NOMO-1 treated with dmso at 0.1 percent for 144 hours (cell line): ENCODE results near the gene MGAM2.

Experiments
- DNase-seq: peaks from one replicate; lab custom pipeline; 2025; ENCODE audit not compliant: unreplicated experiment; lab: John Stamatoyannopoulos, UW

The MGAM2 gene

GRCh38 chr7:142120524-142120923, 9.0 kb downstream of the MGAM2 start:
- DNase-seq = no peak

DNA sequence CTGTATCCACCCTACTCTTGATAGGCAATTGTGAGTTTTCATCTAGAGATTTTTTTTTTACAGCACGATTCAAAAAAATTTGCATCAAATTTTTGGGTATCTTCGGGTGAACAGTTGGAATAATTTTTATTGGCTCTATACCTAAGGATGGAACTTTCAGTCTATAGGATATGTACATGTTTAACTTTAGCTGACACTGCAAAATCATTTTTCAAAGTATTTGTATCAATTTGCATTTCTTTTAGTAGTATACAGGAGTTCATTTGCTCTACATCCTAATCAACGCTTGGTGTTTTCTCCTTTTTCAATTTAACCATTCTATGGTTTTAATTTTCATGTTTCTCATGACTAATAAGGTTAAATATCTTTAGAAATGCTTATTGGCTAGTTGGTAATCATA, 11.7 kb downstream of the MGAM2 start:
- DNase-seq = no peak

GRCh38 chr7:142125256-142125955, 13.9 kb downstream of the MGAM2 start:
- no peak for DNase-seq

DNA sequence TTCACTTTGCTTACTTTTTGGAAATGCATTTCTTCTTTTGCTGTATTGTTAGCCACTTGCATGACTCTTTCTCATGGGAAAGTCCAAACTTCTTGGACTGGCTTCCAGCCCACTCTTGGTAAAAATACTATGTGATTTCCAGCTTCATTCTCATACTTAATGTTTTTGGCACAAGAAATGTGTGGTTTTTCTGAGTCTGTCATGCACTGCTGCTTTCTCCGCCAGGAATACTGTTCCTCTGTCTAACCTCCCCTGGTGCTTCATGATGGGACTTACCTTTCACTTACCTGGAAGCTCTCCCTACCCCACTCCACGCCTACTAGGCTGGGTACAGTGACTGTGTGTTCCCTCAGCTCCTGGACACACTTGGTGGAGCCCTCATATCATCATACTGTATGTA, 18.7 kb downstream of the MGAM2 start:
- no peak for DNase-seq

DNA sequence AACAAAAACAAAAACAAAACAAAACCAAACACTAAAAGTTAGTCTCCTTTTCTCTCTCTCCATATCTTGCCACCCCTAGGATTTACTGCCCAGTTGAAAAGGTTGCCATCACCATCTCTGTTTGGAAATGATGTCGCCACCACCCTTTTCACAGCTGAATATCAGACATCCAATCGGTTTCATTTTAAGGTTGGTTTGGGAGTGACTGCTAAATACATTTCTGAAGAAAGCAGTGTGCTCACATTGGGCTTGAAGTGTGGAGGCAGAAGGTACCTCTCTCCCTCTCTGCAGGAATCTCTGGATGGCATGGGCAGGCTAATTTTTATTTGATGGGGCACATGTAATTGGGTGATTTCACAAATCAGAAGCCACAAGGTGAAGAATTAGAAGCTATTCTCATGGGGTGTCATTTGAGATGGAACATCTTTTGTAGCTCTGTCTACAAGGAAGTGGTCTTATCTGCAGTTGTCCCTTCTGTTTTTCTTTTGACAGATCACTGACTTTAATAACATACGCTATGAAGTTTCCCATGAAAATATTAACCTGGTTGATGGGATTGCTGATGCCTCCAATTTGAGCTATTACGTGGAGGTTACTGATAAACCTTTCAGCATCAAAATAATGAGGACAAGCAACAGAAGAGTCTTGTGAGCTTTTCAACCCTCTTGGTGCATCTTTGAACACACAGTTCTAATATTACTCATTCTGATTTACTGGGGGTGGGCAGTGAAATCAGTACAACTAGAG, 20.1 kb downstream of the MGAM2 start:
- DNase-seq = no peak

- no peak for DNase-seq
These were observed 22.2 kb downstream of the MGAM2 start for GRCh38 chr7:142133731-142134148.

GRCh38 chr7:142134909-142135308, 23.4 kb downstream of the MGAM2 start:
- no peak for DNase-seq

GRCh38 chr7:142138996-142139395, 27.5 kb downstream of the MGAM2 start:
- DNase-seq = no peak

GRCh38 chr7:142139597-142140400, 28.3 kb downstream of the MGAM2 start:
- no peak for DNase-seq

DNA sequence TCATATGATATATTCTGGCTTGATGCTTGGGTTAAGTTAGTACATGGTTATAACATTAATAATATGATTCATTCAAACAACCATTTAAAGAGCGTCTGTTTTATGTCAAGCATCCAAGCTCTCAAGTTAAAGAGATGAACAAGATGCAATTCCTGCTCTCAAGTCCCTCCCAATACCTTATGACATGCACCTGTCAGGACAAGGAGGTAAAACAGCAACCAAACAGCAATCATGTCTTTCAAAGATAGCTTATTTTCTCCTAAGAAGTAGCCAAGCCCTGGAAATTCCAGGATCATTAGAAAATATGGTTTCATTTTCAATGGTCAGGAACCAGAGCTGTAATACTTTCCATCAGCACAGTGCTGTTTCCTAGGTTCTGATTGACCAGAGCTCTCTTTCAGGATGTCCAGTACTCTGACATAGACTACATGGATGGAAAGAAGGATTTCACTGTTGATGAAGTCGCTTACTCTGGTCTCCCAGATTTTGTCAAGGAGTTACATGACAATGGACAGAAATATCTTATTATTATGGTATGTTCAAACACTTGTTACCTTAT, 29.0 kb downstream of the MGAM2 start:
- DNase-seq = no peak

DNA sequence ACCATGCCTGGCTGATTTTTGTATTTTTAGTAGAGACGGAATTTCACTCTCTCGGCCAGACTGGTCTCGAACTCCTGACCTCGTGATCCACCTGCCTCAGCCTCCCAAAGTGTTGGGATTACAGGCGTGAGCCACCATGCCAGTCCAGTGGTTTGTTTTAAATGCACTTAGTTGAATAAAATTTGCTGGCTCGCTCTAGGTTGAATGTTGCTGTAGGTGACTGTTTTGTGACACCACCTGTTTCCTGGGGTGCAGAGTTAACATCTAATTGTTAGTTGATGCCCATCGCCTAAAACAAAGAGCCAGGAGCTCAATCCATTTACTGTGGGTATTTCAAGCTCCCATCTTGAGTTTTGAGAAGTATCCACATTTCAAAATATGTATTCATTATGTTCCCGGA, 31.2 kb downstream of the MGAM2 start:
- no peak for DNase-seq

GRCh38 chr7:142146124-142146523, 34.6 kb downstream of the MGAM2 start:
- DNase-seq = no peak

DNA sequence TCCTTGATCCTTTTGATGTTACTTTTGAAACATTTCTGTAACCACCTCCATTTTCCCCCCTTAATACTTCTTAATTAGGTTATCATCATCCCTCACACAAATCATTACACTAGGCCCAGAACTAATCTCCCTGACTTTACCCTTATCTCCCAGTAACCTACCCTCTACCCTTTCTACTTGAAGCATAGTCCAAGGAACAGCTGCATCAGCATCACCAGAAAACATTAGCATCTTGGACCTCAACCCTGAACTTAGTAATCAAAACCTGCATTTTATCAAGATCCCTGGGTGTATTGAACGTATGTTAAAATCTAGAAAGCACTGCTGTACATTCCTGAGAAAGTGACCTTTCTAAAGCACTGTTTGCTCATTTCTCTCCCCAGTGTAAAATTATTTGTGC, 38.8 kb downstream of the MGAM2 start:
- no peak for DNase-seq

- DNase-seq = no peak
These were observed 39.4 kb downstream of the MGAM2 start for GRCh38 chr7:142150869-142151268.

DNA sequence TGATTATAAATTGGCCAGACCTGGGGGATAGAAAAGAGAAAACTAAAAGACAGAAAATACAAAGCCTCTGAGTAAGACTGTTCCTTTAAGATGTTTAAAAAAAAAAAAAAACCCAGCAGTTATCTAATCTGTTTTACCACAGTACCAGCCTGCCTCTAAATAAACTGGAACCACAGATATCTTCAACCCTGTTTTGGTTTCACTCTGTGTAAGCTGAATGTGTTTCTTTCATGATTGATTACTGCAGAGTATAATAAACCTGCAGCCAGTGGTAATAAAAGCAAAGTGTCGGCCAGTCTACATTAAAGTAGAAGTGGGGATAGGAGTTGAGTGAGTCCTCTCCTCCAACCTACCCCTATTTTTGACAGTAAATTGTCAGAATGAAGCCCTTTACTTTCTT, 40.6 kb downstream of the MGAM2 start:
- DNase-seq = no peak

GRCh38 chr7:142153400-142153799, 41.9 kb downstream of the MGAM2 start:
- DNase-seq = no peak

DNA sequence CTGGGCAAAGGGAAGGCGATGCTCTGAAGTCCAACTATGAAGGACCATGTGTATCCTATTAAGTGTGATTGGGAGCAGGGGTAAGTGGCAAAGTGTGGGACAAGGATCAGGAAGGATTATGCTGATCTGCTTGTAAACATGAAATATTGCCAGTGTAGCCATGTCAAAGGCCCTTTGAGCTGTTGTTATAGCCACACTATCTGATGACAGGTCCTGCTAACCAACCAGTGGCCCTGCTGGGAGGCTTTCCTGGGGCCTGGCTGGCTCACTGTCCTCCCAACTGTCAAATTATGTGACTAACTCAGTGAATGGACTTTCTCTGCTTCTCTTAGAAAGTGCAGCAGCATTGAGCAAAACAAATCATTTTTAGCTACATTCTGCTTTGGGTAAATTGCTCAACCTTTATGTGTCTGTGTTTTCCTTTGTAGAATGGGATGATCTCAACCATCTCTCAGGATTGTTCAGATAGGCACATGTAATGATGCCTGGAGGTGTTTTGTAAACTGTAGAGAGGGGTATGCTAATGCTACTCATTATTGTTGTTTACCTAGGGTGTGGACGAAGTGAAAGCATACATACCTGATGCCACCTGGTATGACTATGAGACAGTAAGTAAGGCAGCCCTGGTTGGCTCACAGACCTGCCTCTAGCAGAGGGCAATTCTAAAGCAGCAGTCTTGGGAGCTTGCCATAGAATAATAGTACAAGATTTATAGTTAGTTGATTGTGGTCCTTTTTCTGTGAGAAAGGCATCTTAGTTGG, 47.4 kb downstream of the MGAM2 start:
- no peak for DNase-seq

DNA sequence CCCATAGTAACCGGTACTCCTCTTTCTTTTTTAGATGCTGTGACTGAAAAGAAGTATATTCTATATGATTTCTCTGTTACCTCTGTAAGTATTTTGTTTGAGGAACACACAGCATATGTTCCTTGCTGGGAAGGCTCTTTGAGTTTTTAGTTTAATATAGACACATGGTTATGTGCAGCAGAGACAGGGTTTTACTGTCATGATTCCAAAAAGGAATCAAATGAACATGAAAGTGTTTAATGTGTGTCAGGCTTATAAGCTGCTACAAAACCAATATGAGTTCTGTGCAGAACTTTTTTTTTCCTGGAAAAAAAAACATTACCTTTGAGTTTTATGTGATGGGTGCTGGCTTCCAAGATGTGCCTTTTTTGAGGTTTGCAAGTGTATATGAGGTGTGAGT, 50.4 kb downstream of the MGAM2 start:
- no peak for DNase-seq

DNA sequence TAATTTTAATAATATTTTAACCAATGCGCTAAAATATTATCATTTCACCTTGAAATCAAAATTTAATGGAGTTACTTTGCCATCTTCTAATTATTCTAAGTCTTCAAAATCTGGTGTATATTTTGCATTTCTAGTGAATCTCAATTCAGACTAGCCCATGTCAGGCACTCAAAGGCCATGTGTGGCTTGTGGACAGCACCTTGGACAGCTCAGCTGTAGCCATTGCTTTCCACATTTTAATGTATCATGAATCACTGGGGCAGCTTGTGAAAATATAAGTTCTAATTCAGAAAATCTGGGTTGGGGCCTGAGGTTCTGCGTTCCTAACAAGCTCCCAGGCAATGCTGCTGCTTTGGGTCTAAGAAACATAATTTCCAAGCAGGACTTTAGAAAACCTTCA, 57.2 kb downstream of the MGAM2 start:
- DNase-seq = no peak

DNA sequence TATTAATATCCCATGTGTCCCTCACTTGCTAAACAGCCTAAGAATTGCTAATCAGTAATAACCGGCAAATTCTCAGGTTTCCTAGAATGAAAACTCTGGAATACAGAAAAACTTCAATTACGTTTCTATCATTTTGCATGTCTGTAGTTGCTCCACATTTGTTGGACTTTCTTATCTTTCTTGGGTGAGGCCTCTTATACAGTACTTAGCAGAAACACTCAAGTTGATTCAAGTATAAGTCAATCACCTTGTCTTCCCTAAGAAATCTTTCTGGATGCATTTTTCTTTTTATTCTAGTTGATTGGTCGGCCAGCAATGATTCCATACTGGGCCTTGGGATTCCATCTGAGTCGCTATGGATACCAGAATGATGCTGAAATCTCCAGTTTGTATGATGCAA, 61.4 kb downstream of the MGAM2 start:
- DNase-seq = no peak

- no peak for DNase-seq
These were observed 62.9 kb downstream of the MGAM2 start for GRCh38 chr7:142174441-142174840.
